Activated naive CD4-positive, alpha-beta T cell treated with anti-CD3 and anti-CD28 coated beads, Interleukin-2, amount 10 ng/mL, durations not matched to agents 7 days and 5 days (primary cell): ENCODE measurements around the gene ARHGAP24.
"Not testable (repeated sequence)": the region's sequence is repeated elsewhere in the genome, so short reads cannot be mapped to it uniquely, and the experiment has no call there.

Source experiments
- CTCF ChIA-PET: fragments of 350-600 bp; sonication (Branson Sonifier 250); formaldehyde crosslinking; loops from one replicate; lab custom pipeline; 2021; ENCODE audit warnings: antibody characterized with exemption; lab: Charles Lee
- DNase-seq: peaks from one replicate; pipeline ENCODE4 v3.0.0-alpha.2; 2020
- H3K27ac Mint-ChIP-seq: one replicate; pipeline ENCODE4 v1.8.0; 2021; ENCODE audit warnings: mild to moderate bottlenecking, moderate library complexity, mixed read lengths
- H3K27me3 Mint-ChIP-seq: one replicate; pipeline ENCODE4 v1.8.0; 2021; ENCODE audit warnings: mild to moderate bottlenecking, mixed read lengths
- H3K36me3 Mint-ChIP-seq: one replicate; pipeline ENCODE4 v1.8.0; 2021; ENCODE audit warnings: mixed read lengths
- H3K4me1 Mint-ChIP-seq: one replicate; pipeline ENCODE4 v1.8.0; 2021; ENCODE audit warnings: mixed read lengths
- H3K4me3 Mint-ChIP-seq: one replicate; pipeline ENCODE4 v1.8.0; 2021; ENCODE audit warnings: mild to moderate bottlenecking, moderate library complexity, mixed read lengths
- H3K9me3 Mint-ChIP-seq: one replicate; pipeline ENCODE4 v1.8.0; 2021; ENCODE audit warnings: mixed read lengths

Gene ARHGAP24

GRCh38 chr4:85836588-85837438 lies 361.9 kb downstream of the ARHGAP24 start:
- CTCF ChIA-PET: no interaction called here
- Mint-ChIP-seq H3K27ac (no peak overlapping the region), H3K9me3 (no peaks in the 10 kb centered on the region)

GRCh38 chr4:85837439-85837733 lies 362.4 kb downstream of the ARHGAP24 start:
- Mint-ChIP-seq H3K27ac (no peak overlapping the region), H3K9me3 (no peaks in the 10 kb centered on the region), H3K4me1 (no peaks in the 10 kb centered on the region), H3K4me3 (no peak overlapping the region), H3K27me3 (no peaks in the 10 kb centered on the region), H3K36me3 (no peaks in the 10 kb centered on the region)
- DNase-seq: no peak
- CTCF ChIA-PET: no interaction called here

More at GRCh38 chr4:85836588-85837438, 361.9 kb downstream of the ARHGAP24 start:
- no peaks in the 10 kb centered on the region for H3K4me1 Mint-ChIP-seq
- DNase-seq: no peak
- H3K4me3 Mint-ChIP-seq: no peak overlapping the region
- H3K27me3 Mint-ChIP-seq: no peaks in the 10 kb centered on the region
- H3K36me3 Mint-ChIP-seq: no peaks in the 10 kb centered on the region

GRCh38 chr4:85839981-85840451 lies 365.1 kb downstream of the ARHGAP24 start:
- DNase-seq: not testable (repeated sequence)

DNA sequence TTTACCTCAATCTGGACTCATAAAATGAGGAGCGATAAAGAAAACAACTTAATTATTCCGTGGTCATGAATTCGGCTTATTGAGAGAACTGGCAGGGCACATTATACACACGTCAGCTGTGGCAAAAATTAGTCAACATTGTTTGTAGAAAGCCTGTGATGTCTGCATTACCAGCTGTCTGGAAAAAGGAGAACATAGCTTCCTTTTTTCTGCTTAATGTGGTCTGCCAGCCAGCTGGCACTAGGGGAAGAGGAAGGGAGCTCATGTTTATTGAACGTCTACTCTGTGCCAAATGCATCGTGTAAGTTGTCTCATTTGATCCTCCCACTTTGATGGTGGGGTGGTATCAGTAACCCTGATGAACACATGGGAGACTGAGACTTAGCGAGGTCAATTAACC lies 367.6 kb downstream of the ARHGAP24 start:
- Mint-ChIP-seq H3K36me3 (no peaks in the 10 kb centered on the region), H3K4me3 (no peak overlapping the region), H3K4me1 (no peaks in the 10 kb centered on the region), H3K27ac (no peak overlapping the region), H3K9me3 (no peaks in the 10 kb centered on the region), H3K27me3 (no peaks in the 10 kb centered on the region)
- CTCF ChIA-PET: no interaction called here
- DNase-seq: no peak

More at GRCh38 chr4:85839981-85840451, 365.1 kb downstream of the ARHGAP24 start:
- H3K4me1 Mint-ChIP-seq, H3K9me3 Mint-ChIP-seq, H3K36me3 Mint-ChIP-seq, CTCF ChIA-PET, H3K27me3 Mint-ChIP-seq, H3K4me3 Mint-ChIP-seq, H3K27ac Mint-ChIP-seq: not testable (repeated sequence)

DNA sequence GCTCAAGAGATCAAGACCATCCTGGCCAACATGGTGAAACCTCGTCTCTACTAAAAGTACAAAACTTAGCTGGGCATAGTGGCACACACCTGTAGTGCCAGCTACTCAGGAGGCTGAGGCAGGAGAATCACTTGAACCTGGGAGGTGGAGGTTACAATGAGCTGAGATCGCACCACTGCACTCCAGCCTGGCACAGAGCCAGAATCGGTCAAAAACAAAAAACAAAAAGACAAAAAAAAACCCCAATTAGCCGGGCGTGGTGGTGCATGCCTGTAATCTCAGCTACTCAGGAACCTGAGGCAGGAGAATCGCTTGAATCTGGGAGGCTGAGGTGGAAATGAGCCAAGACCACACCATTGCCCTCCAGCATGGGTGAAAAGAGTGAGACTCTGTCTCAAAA lies 378.8 kb downstream of the ARHGAP24 start:
- H3K27me3 Mint-ChIP-seq, DNase-seq, H3K27ac Mint-ChIP-seq, H3K4me3 Mint-ChIP-seq, CTCF ChIA-PET, H3K36me3 Mint-ChIP-seq, H3K4me1 Mint-ChIP-seq: not testable (repeated sequence)
- peaks cover 13% of the 10 kb centered on the region for H3K9me3 Mint-ChIP-seq

- H3K9me3 Mint-ChIP-seq: peaks cover 13% of the 10 kb centered on the region
- no peaks in the 10 kb centered on the region for H3K4me1 Mint-ChIP-seq
- no peaks in the 10 kb centered on the region for H3K36me3 Mint-ChIP-seq
- CTCF ChIA-PET: no interaction called here
- no peak overlapping the region for H3K4me3 Mint-ChIP-seq
- H3K27me3 Mint-ChIP-seq: no peaks in the 10 kb centered on the region
- no peak for DNase-seq
- H3K27ac Mint-ChIP-seq: no peak overlapping the region
Observed at GRCh38 chr4:85854546-85854945, 379.6 kb downstream of the ARHGAP24 start.

- H3K4me3 Mint-ChIP-seq: no peak overlapping the region
- no peaks in the 10 kb centered on the region for H3K36me3 Mint-ChIP-seq
- no peaks in the 10 kb centered on the region for H3K4me1 Mint-ChIP-seq
- CTCF ChIA-PET: no interaction called here
- no peak for DNase-seq
- H3K9me3 Mint-ChIP-seq: no peaks in the 10 kb centered on the region
- H3K27ac Mint-ChIP-seq: no peak overlapping the region
- H3K27me3 Mint-ChIP-seq: no peaks in the 10 kb centered on the region
Observed at GRCh38 chr4:85860066-85860740, 385.3 kb downstream of the ARHGAP24 start.

DNA sequence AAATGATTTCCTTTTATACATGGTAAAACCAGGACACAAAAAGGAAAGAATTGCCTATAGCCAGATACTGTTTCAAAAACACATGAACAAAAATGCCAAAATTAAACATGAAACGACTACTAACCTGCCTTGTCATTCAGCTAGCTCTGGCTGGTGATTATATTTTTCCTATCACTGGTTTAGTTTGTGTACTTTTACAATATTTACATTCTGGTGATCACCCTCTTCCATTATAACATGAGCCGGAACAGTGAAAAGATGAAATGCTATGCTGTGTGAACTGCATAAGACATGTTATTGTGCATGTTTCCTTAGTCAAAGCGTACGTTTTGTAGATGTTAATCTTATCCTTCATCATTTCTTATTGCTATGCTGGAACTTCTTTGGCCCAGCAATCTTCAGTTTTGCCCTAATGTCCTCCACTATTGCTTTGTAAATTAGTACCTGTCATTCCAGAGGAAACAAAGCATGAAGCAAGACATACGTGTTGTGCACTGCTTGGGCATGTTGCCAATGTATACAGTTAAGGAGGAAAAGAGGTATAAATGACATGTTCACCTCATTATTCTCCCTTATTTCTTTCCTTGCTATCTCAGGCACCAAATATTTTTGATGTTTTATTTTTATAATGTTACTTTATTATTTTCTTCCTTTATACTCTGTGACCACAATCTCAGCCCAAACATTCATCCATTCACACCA lies 386.3 kb downstream of the ARHGAP24 start:
- CTCF ChIA-PET: no interaction called here
- no peaks in the 10 kb centered on the region for H3K4me1 Mint-ChIP-seq
- no peak for DNase-seq
- H3K36me3 Mint-ChIP-seq: no peaks in the 10 kb centered on the region
- no peaks in the 10 kb centered on the region for H3K27me3 Mint-ChIP-seq
- H3K9me3 Mint-ChIP-seq: no peaks in the 10 kb centered on the region
- no peak overlapping the region for H3K27ac Mint-ChIP-seq
- H3K4me3 Mint-ChIP-seq: no peak overlapping the region

DNA sequence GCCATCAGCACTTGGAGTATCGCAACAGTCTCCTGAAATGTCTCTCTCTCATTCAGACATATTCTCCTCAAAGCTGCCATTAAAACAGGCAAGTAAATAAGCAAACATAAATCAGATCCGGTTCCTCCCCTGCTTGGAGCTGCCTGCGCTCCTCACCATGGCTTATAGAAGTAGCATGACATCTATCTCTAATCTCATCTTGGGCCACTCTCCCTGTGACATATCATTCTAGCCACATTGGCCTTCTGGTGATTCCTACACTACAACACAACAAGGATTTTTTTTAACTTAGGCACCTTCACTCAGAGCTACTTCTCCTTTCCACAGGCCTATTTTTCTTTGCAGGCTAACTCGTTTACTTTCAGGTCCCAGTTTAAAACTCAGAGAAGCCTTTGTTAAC lies 387.9 kb downstream of the ARHGAP24 start:
- no peak for DNase-seq
- Mint-ChIP-seq H3K27ac (no peak overlapping the region), H3K4me3 (no peak overlapping the region), H3K27me3 (no peaks in the 10 kb centered on the region), H3K4me1 (no peaks in the 10 kb centered on the region), H3K36me3 (no peaks in the 10 kb centered on the region), H3K9me3 (no peaks in the 10 kb centered on the region)
- CTCF ChIA-PET: no interaction called here

DNA sequence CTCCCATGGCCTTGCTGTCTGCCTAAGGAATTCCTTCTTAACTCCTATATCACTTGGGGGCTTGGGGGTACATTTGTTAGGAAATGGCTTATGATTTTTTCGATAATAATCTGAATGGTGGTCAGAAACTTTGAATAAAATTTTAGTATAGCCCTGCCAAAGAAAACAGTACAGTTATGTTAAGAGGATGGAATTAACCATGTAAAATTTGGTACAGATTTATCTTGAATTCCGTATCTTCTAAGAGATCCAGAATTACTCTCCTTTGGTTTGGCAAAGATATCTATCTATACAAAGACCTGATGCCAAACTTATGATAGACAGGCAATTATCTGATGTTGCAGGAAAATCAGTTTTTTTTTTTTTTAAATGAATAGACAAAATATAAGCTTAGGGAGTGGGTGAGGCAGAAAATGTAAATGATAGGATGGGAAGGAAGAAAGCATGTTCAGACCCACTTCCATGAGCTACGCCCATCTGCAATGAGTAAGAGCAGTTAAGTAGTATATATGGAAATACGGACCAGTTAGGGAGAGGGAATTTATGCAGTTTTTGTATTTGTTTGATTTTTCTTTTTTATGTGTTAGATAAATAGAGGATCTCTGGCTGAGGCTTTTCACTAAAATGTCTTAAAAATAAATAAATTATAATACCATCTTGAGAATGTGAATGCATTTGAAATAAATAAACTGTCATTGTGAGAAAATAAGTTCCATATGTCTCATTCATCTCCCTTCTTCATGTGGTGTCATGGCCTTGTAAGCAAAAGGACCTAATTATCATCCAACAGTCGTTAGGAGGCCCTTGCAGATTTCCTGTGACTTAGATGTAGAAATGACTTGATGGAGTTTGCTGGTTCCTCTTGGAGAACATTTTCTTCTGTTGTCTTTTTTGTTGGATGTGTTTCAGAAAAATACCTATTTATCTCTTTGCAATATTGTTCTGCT lies 389.6 kb downstream of the ARHGAP24 start:
- Mint-ChIP-seq H3K36me3 (no peaks in the 10 kb centered on the region), H3K9me3 (no peaks in the 10 kb centered on the region), H3K4me1 (no peaks in the 10 kb centered on the region), H3K4me3 (no peak overlapping the region), H3K27ac (no peak overlapping the region), H3K27me3 (no peaks in the 10 kb centered on the region)
- CTCF ChIA-PET: no interaction called here
- no peak for DNase-seq

GRCh38 chr4:85865256-85865655 lies 390.3 kb downstream of the ARHGAP24 start:
- H3K9me3 Mint-ChIP-seq: no peaks in the 10 kb centered on the region
- no peak overlapping the region for H3K4me3 Mint-ChIP-seq
- H3K27ac Mint-ChIP-seq: no peak overlapping the region
- H3K4me1 Mint-ChIP-seq: no peaks in the 10 kb centered on the region
- no peaks in the 10 kb centered on the region for H3K27me3 Mint-ChIP-seq
- CTCF ChIA-PET: no interaction called here
- DNase-seq: no peak
- no peaks in the 10 kb centered on the region for H3K36me3 Mint-ChIP-seq

DNA sequence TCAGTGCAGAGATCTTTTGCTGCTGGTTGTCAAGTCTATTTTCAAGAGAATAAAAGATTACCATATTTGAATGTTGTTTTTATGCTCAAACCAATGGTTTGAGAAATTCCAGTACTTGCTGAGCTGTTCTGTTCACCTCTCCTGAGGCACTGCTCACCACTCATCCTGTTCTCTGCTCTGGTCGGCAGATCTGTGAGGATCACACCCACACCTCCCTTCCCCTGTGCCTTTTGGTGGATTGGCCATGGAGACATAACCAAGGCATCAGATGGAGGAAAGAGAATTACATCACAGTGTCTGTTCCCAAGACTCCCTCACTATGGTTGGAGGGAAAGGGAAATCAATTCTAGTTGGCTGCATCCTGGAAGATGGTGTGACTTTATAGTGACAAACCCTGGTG lies 391.6 kb downstream of the ARHGAP24 start:
- H3K27ac Mint-ChIP-seq: no peak overlapping the region
- no peaks in the 10 kb centered on the region for H3K36me3 Mint-ChIP-seq
- DNase-seq: no peak
- CTCF ChIA-PET: no interaction called here
- H3K4me3 Mint-ChIP-seq: no peak overlapping the region
- H3K27me3 Mint-ChIP-seq: no peaks in the 10 kb centered on the region
- H3K4me1 Mint-ChIP-seq: no peaks in the 10 kb centered on the region
- H3K9me3 Mint-ChIP-seq: no peaks in the 10 kb centered on the region

- Mint-ChIP-seq H3K36me3 (no peaks in the 10 kb centered on the region), H3K4me1 (no peaks in the 10 kb centered on the region), H3K27ac (no peak overlapping the region), H3K9me3 (no peaks in the 10 kb centered on the region), H3K4me3 (no peak overlapping the region), H3K27me3 (no peaks in the 10 kb centered on the region)
- DNase-seq: no peak
- CTCF ChIA-PET: no interaction called here
Observed at GRCh38 chr4:85867271-85867670, 392.3 kb downstream of the ARHGAP24 start.

DNA sequence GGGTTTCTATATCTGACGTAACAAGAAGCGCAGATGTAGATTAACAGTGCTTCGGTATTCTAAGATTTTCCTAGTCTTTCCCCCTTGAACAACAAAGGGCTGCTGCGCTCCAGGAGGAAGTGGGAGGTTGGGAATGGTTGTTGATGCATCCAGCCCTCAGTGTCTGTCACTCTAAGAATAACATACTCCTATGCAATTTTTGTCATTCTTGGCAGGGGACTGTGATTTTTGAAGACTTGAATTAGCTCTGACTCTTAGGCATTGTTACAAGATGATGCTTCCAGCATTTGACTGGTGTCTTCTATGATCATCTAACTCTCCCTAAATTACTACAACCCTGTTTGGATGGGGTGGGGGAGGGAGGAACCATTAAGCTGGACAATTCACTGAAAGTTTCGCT lies 394.2 kb downstream of the ARHGAP24 start:
- H3K9me3 Mint-ChIP-seq: no peaks in the 10 kb centered on the region
- no peaks in the 10 kb centered on the region for H3K4me1 Mint-ChIP-seq
- H3K4me3 Mint-ChIP-seq: no peak overlapping the region
- no peak for DNase-seq
- CTCF ChIA-PET: no interaction called here
- no peaks in the 10 kb centered on the region for H3K36me3 Mint-ChIP-seq
- no peaks in the 10 kb centered on the region for H3K27me3 Mint-ChIP-seq
- no peak overlapping the region for H3K27ac Mint-ChIP-seq
